Measurements from ENCODE around the gene PRM2.

The PRM2 gene

DNA sequence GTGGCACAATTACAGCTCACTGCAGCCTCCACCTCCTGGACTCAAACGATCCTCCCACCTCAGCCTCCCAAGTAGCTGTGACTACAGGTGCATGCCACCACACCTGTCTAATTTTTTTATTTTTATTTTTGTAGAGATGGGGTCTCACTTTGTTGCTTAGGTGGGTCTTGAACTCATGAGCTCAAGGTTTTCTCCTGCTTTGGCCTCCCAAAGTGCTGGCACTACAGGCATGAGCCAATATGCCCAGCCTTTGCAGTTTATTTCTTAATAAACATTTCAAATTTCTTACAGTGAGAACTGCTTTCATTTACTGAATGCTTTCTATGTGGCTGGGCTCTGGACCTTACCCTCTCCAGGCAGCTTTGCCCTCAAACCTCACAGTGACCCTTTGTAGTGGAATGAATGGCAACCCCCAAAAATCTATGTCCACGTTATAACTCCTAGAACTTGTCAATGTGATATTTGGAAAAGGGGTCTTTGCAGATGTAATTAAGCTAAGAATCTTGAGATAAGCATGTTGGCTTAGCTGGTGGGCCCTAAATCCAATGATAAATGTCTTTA lies 5.6 kb downstream of the PRM2 start:
- no peak for DNase-seq
- in situ Hi-C loops (cut with MboI; ENCODE audit: low pct_unique_long_range_greater_than_20kb, low sequenced_read_pairs): no loop called here

DNA sequence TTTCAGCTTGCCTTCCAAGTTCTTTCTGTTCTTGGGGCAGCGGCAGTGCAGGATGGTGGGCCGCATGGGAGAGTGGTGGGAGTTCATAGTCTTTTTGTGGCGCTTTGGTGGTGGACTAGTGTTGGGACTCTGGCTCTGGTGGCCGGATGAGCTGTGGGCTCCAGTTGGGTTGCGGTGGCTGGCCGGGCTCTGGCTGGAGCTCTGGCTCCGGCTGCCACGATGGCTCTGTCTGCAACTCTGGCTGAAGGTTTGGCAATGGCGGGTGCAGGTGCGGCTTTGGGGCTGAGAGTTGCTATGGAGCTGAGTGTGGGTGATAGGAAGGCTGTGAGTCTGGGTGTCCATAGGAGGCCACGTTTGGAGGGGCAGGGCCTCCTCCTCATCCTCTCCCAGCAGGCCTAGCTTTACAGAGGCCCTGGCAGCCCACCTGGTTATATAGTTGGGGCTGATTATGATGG lies 7.3 kb downstream of the PRM2 start, which contains the start of gene TNP2:
TNP2 (minus strand) TSS at position 405 of the 455 bp plus-strand sequence; CDS start at position 342, 63 bp downstream.
- DNase-seq: no peak
- in situ Hi-C loops (cut with MboI; ENCODE audit: low pct_unique_long_range_greater_than_20kb, low sequenced_read_pairs): no loop called here

DNA sequence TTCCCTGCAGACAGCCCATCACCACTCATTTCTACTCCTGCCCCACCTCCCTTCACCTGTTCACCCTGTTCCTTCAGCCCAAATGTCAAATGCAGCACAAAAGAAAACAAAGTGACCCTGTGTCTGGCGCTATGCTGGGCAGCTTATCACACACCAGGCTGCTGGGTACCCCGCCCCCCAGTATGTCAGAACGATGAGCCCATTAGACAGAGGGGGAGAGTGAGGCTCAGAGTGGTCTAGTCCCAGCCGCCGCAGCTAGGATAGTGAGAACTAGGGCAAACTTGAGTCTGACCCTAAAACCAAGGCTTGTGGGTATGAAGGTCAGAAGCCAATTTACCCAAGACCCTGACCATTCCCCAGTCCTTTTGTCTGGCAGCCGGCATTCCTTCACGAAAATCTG lies 11.2 kb downstream of the PRM2 start:
- no peak for DNase-seq

DNA sequence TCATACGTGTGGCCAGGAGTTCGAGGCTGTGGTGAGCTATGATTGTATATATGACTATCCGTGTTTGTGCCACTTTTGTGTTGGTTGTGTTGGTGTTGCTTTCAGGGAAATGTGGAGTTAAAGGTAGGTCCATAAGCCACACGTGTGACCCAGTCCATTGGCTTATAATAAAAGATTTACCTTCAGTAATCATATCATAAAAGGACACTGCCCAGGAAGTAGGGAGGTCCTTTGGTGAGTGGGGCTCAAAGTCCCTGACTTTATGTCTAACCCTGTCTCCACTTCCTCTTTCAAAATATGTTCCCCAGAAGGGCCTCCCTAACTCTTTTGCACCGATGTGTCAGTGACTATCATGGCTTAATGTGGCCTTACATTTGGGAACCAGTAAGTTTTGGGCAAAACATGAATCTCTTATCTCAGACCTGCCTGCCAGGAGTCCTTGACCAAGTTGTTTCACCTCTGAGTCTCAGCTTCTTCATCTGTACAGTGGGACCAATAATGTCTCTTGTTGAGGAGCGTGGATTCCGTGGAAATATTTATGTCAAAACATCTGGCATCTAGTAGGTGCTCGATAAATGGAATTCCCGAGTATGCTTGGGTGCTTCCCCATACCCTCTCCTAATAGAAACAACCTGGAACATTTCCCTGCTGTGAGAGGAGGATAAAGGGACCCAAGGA lies 12.0 kb downstream of the PRM2 start:
- no peak for DNase-seq
- in situ Hi-C loops (cut with MboI; ENCODE audit: low pct_unique_long_range_greater_than_20kb, low sequenced_read_pairs): no loop called here

More for the DNA sequence above, 11.2 kb downstream of the PRM2 start:
- in situ Hi-C loops (cut with MboI; ENCODE audit: low pct_unique_long_range_greater_than_20kb, low sequenced_read_pairs): no loop called here

DNA sequence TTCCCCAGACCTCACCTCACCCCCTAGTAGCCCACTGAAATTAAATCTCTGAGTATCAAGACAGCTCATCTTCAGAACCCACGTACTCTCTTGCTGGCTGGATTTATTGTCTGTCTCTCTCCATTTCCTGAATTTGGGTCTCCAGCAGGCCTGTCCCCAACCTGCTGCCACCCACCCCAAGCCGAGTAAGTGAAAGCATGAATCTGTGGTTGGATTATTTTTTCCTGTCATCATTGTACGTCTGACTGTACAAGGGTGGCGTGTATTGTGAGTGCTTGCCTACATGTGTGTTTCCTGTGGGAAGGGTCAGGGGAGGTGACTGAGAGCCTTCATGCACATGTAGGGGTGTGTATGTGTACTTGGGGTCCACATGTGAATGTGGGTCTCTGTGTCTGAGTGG lies 12.5 kb downstream of the PRM2 start:
- peak; percentile 43 for DNase-seq
- in situ Hi-C loops (cut with MboI; ENCODE audit: low pct_unique_long_range_greater_than_20kb, low sequenced_read_pairs): no loop called here

DNA sequence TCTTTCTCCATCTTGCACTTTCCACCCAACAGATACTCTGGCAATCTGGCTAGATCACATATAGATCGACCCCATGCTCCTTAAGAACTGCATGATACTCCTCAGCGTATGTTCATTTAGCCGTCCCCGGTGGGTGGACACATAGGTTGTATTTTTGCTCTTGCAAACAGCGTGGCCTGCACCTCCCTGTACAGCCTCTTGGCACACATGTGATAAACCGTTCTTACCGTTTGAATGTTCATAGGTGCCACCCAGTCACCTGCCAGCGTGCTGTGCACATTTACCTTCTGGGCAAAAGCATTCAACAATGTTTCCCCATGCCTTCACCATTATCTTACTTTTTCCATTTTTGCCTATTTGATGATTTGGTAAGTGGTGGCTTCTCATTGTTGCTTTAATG lies 13.4 kb downstream of the PRM2 start:
- in situ Hi-C loops (cut with MboI; ENCODE audit: low pct_unique_long_range_greater_than_20kb, low sequenced_read_pairs): no loop called here

DNA sequence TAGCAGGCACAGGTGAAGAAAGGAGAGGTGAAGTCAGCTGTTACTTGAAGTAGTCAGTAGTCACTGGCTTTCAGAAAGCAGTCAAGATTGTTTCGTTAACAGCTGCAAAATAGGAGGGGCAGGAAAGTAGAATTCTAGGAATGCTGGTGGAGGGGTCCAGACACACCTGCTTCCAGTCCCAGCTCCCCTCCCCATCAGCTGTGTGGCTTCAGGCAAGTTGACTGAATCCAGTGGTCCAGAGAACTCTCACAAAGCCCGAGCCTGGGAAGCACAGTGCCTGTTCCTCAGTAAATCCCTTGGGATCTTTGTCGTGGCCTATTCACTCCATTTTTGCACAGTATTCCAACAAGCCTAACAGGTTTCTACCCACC lies 15.7 kb downstream of the PRM2 start:
- in situ Hi-C loops (cut with MboI; ENCODE audit: low pct_unique_long_range_greater_than_20kb, low sequenced_read_pairs): no loop called here
- DNase-seq: no peak

More for the DNA sequence above, 13.4 kb downstream of the PRM2 start:
- DNase-seq: no peak

DNA sequence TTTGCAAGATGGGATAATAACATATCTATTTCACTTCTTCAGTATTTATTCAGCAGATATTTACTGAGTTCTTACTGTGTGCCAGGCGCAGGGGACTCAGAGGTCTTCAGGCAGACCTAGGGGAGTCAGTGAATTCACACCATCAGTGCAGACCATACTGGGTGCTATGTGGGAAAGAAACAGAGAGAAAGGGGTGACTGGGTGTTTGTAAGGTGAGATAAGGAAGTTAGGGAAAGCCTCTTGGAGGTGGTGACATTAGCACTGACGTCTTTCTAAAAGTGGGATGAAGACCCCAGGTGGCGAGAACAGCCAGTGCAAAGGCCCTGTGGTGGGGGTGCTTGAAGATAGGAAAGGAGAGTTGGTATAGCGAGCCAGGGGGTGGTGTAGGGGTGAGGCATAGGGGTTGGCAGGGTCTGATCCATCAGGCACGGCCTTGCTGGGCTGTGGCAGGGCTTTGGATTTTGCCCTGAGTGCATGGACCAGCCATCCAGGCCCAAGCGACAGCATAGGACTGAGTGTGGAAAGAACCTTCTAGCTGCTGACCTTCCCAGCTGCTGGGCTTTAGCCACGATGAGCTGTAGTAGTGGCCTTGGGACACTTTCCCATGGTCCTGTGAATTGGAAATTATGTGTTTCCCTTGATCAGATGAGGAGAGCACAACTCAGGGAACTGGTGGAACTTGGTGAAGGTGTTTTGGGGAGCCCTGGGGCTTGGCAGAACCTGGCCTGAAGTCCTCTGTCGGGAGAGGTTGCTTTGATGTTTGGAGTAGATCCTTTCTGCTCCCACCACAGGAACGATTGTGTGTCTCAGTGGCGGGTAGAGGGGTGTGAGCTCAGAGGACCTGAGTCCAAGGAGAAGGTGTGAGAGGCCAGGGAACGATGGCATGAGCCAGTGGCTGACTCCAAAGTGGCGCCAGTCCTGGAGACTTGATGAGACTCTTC lies 16.4 kb downstream of the PRM2 start:
- in situ Hi-C loops (cut with MboI; ENCODE audit: low pct_unique_long_range_greater_than_20kb, low sequenced_read_pairs): no loop called here

DNA sequence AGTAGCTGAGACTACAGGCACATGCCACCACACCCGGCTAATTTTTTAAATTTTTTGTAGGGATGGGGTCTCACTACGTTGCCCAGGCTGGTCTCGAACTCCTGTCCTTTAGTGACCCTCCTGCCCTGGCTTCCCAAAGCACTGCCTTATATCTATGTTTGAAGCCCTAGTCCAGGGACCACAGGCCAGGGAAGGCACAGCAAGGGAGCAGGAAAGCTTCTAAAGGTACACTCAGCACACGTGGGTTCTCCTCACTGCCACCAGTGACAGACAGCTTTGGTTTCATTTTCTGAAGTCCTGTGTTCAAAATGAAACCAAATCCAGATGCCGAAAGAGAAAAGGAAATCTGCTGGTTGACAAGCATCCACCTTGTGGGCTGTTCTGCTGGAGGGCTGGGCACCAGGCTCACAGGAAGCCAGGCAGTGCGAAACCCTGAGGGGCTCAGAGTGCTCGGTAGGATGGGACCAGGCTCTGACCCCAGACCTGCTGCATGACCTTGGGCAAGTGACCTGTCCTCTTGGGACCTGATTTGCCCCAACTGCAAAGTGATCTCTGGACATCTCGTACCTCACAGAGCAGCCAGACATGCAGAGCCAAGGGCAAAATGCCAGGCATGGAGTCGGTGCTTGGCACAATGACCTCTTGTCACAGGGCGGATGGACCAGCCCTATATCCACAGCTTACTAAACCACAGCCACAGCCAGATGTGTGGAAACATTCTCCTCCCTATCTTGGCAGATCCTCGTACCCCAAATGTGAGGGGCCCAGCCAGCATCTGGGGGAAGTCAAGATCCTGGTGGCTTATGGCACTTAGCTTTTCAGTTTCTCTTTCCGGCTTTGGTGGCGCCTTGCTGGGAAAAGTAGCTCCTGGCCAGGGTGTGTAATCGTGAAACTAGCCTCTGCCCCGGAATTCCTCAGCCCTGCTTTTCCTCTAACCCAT lies 17.5 kb downstream of the PRM2 start:
- no peak for DNase-seq
- in situ Hi-C loops (cut with MboI; ENCODE audit: low pct_unique_long_range_greater_than_20kb, low sequenced_read_pairs): no loop called here

More for the DNA sequence above, 16.4 kb downstream of the PRM2 start:
- no peak for DNase-seq

DNA sequence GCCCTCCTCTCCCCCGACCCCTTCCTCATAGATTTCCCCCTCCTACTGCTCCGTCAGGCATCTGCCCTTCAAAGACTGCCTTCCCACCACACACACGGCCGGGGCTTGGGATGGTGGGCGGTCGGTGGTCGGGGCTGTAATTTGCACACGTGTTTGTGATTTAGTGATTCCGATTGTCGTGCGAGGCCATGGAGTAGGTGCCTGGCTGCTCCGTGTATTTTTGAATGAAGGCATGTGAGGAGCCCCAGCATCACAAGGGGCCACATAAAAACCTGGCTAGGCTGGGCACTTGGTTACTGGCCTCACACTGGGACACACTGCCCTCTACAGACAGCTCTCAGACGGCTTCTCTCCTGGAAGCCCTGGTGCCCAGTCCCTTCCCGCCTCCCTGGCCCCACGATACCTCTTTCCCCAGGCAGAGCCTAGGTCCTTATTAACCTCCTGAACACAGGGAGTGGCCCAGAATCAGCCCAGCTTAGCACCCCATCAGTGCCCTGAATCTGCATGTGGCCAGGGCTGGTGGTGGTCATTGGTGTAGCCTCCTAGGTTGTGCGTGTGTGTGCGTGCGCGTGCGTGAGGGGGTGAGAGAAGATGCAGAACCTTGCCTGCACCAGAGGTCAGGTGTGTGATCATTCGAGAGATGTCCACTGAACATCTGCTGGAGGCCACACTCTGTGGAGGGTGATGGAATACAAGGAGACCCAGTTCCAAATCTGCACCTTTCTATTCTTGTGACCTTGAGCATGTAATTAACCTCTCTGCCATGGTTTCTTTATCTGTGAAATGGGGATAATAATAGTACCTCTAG lies 18.9 kb downstream of the PRM2 start:
- in situ Hi-C loops (cut with MboI; ENCODE audit: low pct_unique_long_range_greater_than_20kb, low sequenced_read_pairs): no loop called here
- peak; percentile 84 for DNase-seq

DNA sequence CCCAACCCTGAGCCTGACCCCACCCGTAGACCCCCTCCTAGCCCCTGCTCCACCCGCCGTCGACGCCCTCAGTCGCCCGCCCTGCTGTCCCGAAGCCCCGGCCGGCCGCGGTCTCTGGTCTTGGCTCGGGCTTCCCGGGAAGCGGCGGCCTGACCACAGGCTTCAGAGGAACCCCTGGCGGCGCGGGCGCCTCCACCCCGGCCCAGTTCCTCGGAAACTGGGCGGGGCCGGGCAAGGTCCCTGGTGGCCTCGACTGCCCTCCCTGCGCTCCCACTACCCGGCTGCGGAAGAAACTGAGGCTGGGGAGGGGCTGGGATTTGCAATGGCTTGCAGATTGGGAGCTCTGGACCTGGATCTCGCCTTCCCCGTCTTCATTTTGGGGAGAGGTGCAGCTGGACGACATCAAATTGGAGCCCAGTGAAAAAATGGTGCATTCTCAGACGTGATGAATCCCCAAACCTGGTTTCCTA lies 19.6 kb downstream of the PRM2 start:
- DNase-seq: no peak

DNA sequence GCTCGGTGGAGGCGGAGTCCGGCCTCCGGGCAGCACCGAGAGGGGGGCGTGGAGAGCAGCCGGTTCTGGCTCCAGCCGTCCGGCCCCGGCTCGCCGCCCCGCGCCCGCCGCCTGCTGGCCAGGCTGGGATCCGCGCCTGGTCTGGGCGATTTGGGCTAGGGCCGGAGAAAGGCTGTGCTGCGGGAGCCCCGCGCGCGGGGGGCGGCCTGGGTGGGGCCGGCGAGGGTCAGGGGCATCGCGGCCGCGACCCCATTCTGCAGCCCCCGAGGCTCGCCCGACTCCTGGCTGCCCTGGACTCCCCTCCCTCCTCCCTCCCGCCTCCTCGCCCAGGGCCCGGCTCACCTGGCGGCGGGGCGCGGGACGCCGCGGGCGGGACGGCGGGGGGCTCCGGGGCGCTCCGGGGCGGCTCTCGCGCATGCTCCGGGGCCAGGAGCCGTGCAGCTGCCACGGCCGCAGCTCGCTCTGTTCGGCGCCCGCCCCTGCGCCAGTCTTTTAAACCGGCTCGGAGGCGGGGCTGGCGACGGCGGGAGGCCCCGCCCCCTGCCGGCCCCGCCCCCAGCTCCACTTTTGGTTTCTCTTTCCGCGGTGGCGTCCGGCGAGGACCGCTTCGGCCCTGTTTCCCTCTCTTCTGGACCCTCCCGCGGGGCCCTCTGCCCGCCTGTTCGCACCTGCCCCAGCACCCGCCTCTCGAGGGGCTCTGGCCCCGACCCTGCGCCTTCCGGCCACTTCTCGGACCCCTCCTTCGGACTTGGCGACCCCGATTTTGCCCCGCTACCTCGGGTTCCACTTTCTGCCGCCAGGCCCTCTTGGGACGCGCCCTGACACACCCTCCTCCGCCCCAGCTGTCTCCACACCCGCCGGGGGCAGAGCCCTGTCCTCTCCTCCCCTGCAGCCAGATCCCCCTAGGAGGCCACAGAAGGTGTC lies 20.3 kb downstream of the PRM2 start, which contains the start of gene SOCS1:
SOCS1 (minus strand) TSS at position 468 of the 924 bp plus-strand sequence. CDS start 726 bp downstream, outside the sequence.
- DNase-seq: peak; percentile 86
- in situ Hi-C loops (cut with MboI; ENCODE audit: low pct_unique_long_range_greater_than_20kb, low sequenced_read_pairs): no loop called here

More for the DNA sequence above, 19.6 kb downstream of the PRM2 start:
- in situ Hi-C loops (cut with MboI; ENCODE audit: low pct_unique_long_range_greater_than_20kb, low sequenced_read_pairs): no loop called here

DNA sequence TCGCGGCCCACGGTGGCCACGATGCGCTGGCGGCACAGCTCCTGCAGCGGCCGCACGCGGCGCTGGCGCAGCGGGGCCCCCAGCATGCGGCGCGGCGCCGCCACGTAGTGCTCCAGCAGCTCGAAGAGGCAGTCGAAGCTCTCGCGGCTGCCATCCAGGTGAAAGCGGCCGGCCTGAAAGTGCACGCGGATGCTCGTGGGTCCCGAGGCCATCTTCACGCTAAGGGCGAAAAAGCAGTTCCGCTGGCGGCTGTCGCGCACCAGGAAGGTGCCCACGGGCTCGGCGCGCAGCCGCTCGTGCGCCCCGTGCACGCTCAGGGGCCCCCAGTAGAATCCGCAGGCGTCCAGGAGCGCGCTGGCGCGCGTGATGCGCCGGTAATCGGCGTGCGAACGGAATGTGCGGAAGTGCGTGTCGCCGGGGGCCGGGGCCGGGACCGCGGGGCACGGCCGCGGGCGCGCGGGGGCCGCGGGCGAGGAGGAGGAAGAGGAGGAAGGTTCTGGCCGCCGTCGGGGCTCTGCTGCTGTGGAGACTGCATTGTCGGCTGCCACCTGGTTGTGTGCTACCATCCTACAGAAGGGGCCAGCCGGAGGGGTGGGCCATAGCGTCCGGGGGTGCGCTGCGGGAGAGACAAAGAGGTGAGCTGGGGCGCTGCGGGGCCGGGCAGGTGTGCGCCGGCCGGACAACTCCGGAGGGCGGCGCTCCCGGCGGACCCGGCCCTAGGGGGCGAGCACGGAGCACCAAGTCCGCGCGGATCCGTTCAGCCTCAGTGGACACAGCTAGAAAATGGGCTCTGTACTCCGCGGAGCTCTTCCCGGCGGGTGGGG lies 21.2 kb downstream of the PRM2 start:
- in situ Hi-C loops (cut with MboI; ENCODE audit: low pct_unique_long_range_greater_than_20kb, low sequenced_read_pairs): no loop called here
- peak; percentile 55 for DNase-seq

DNA sequence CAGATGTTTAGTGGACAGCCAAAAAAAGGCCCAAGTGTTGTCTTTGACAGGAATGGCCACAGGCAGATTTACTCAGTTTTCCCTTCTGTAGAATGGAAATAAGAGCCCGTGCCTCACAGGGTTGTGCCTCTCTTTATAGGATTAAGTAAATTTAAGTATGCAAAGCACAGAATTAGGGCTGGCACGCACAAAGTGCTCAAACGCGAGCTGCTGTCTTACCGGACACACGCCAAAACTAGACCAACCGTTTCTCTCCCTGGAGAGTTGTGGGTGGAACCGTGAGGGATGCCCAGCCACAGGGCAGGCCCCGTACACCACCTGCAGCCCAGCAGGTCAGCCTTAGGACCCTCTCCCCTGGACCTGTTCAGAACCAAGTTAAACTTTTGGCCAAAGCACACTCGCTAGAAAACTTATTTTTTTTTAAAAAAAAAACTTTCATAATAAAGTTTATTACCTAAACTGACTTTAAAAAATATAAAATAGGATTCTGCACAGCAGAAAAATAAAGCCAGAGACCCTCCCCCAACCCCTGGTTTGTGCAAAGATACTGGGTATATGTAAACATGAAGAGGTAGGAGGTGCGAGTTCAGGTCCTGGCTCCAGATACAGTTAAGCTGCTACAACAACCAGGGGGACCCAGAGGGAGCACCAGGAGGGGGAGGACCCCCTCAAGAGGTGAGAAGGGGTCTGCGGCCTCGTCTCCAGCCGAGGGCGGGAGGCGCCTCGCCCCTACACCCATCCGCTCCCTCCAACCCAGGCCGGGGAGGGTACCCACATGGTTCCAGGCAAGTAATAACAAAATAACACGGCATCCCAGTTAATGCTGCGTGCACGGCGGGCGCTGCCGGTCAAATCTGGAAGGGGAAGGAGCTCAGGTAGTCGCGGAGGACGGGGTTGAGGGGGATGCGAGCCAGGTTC lies 22.0 kb downstream of the PRM2 start:
- in situ Hi-C loops (cut with MboI; ENCODE audit: low pct_unique_long_range_greater_than_20kb, low sequenced_read_pairs): no loop called here
- DNase-seq: no peak

Data from KBM-7 (cell line).